Neuronal stem cell (in vitro differentiated cells): ENCODE data around the gene MYLK4. TPM values are rescaled to one million over a fixed set of nuclear protein-coding genes. Genes with fewer than 3 reads are reported as not detected.
A peak's percentile ranks its signal among the peaks of the same experiment; 100 is the strongest.

Experiments used
- DNase-seq: peaks from one replicate; pipeline ENCODE4 v3.0.0-alpha.2; 2013; ENCODE audit warnings: low spot score
- H2AFZ ChIP-seq: one replicate; pipeline ENCODE4 v1.6.1; 2013; ENCODE audit warnings: mild to moderate bottlenecking, low read length, inconsistent platforms
- H2AK5ac ChIP-seq: 2 replicates; pipeline ENCODE4 v1.6.1; 2013; ENCODE audit warnings: low read depth, mild to moderate bottlenecking, inconsistent platforms, low read length, moderate library complexity, mixed read lengths
- H2BK120ac ChIP-seq: 2 replicates; pipeline ENCODE4 v1.6.1; 2013; ENCODE audit warnings: low read depth, mild to moderate bottlenecking, inconsistent platforms, low read length, moderate library complexity, mixed read lengths
- H2BK12ac ChIP-seq: one replicate; pipeline ENCODE4 v1.6.1; 2013; ENCODE audit warnings: low read length, inconsistent platforms
- H2BK15ac ChIP-seq: 2 replicates; pipeline ENCODE4 v1.6.1; 2013; ENCODE audit warnings: mild to moderate bottlenecking, low read length, inconsistent platforms, mixed read lengths
- H2BK5ac ChIP-seq: one replicate; pipeline ENCODE4 v1.6.1; 2013; ENCODE audit warnings: inconsistent platforms, mild to moderate bottlenecking, low read length, moderate library complexity
- H3K14ac ChIP-seq: one replicate; pipeline ENCODE4 v1.6.1; 2013; ENCODE audit warnings: low read length, inconsistent platforms
- H3K18ac ChIP-seq: 2 replicates; pipeline ENCODE4 v1.6.1; 2013; ENCODE audit warnings: low read length, inconsistent platforms
- H3K23ac ChIP-seq: 2 replicates; pipeline ENCODE4 v1.6.1; 2013; ENCODE audit warnings: low read depth, mild to moderate bottlenecking, mixed read lengths, low read length, inconsistent platforms; ENCODE audit not compliant: poor library complexity
- H3K27ac ChIP-seq: replicated peaks from 3 replicates; pipeline ENCODE4 v1.5.1; 2013; ENCODE audit warnings: low read length, inconsistent platforms
- H3K27me3 ChIP-seq, 3 experiments: 2 replicates each; pipeline ENCODE4 v1.6.1; 2013; ENCODE audit warnings: low read length in 3 of 3, mild to moderate bottlenecking in 2 of 3, inconsistent platforms in 1 of 3, low read depth in 1 of 3, mixed read lengths in 1 of 3, moderate library complexity in 1 of 3; ENCODE audit not compliant: control insufficient read depth in 3 of 3, insufficient read depth in 3 of 3
- H3K36me3 ChIP-seq, 2 donors: replicated peaks in 1 of 2; 2 replicates each; pipeline ENCODE4 v1.6.1; 2013; ENCODE audit warnings: low read length in 2 of 2; ENCODE audit not compliant: control insufficient read depth in 2 of 2, insufficient read depth in 2 of 2
- H3K4ac ChIP-seq: 2 replicates; pipeline ENCODE4 v1.6.1; 2013; ENCODE audit warnings: inconsistent platforms, mild to moderate bottlenecking, low read length, moderate library complexity
- H3K4me1 ChIP-seq, 2 donors: 1 replicate in 1 of 2; 2 replicates in 1 of 2; pipeline ENCODE4 v1.6.1; 2013; ENCODE audit warnings: low read length in 2 of 2, low read depth in 1 of 2; ENCODE audit not compliant: control insufficient read depth in 2 of 2, insufficient read depth in 1 of 2
- H3K4me2 ChIP-seq: one replicate; pipeline ENCODE4 v1.6.1; 2013; ENCODE audit warnings: mild to moderate bottlenecking, low read length, inconsistent platforms; ENCODE audit not compliant: insufficient read depth, poor library complexity, severe bottlenecking
- H3K4me3 ChIP-seq, 2 donors: 2 replicates each; pipeline ENCODE4 v1.5.1; 2013; ENCODE audit warnings: low read length in 2 of 2, mild to moderate bottlenecking in 2 of 2, inconsistent platforms in 1 of 2, moderate library complexity in 1 of 2
- H3K79me1 ChIP-seq: one replicate; pipeline ENCODE4 v1.6.1; 2013; ENCODE audit warnings: low read depth, mild to moderate bottlenecking, inconsistent platforms, low read length, moderate library complexity
- H3K9ac ChIP-seq: one replicate; pipeline ENCODE4 v1.6.1; 2013; ENCODE audit warnings: mild to moderate bottlenecking, low read depth, low read length, inconsistent platforms; ENCODE audit not compliant: poor library complexity
- H3K9me3 ChIP-seq, 2 donors: replicated peaks in 1 of 2; 2 replicates each; pipeline versions ENCODE3 to v1.6.1; 2013; ENCODE audit warnings: low read length in 2 of 2, mild to moderate bottlenecking in 2 of 2, inconsistent platforms in 1 of 2, low read depth in 1 of 2, mixed read lengths in 1 of 2, moderate library complexity in 1 of 2; ENCODE audit not compliant: control insufficient read depth in 2 of 2, insufficient read depth in 1 of 2
- H4K8ac ChIP-seq: one replicate; pipeline ENCODE4 v1.6.1; 2013; ENCODE audit warnings: low read depth, mild to moderate bottlenecking, inconsistent platforms, low read length, moderate library complexity
- H4K91ac ChIP-seq: one replicate; pipeline ENCODE4 v1.6.1; 2013; ENCODE audit warnings: low read length, low read depth, mild to moderate bottlenecking, inconsistent platforms; ENCODE audit not compliant: poor library complexity
- WGBS, 2 donors: extraction: QIAGEN DNeasy Blood & Tissue Kit; methylation state at CpG; one replicate each; pipeline ENCODE4 v1.1.7; 2013; ENCODE audit warnings: missing lambda C conversion rate in 2 of 2, mixed read lengths in 1 of 2; ENCODE audit not compliant: insufficient read length in 2 of 2, insufficient replicate concordance in 1 of 2; ENCODE audit errors: extremely low coverage in 2 of 2; 5-methylcytosine and 5-hydroxymethylcytosine counted together
- polyA plus RNA-seq, 2 experiments: library from polyadenylated mRNA; stranded (reverse); fragments of 200-250 nt; gene quantifications; one replicate each; pipeline ENCODE4 v1.2.3, GENCODE V29; 2013

MYLK4 gene
- 0.07 TPM for polyA plus RNA-seq (2013, experiment 1 of 2)
- 0.08 TPM for polyA plus RNA-seq (2013, experiment 2 of 2)

DNA sequence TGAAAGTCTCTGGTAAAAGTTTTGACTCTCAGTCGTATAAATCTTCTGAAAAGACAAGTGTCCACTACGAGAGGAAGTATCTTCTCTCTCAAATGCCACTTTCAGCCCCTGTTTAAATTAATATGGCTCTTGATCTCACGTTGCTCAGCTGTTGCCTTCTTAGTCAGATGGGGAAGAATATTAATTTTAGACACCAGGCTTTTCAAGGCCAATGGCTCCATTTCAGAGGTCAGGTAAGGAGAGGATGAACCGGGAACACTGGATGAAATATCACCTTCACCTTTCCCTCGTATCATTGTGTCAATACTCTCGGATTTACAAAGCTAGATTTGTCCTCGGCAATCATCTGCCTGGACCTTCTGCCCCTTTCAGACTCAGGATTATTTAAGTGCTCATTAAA is at the start of gene MYLK4:
TSS of gene MYLK4 (minus strand) at position 91 of the 400 bp plus-strand sequence. CDS start 1,628 bp downstream, outside the sequence.
- H2BK5ac ChIP-seq = no peak within 1 kb of the TSS
- H3K9me3 ChIP-seq = peaks cover 0 to 4% of the 10 kb centered on the region in 2 donors
- no peak within 1 kb of the TSS for H2AK5ac ChIP-seq
- no peak within 1 kb of the TSS for H3K23ac ChIP-seq
- H2BK15ac ChIP-seq = no peak within 1 kb of the TSS
- no peak within 1 kb of the TSS for H3K18ac ChIP-seq
- WGBS, 2 donors = no CpG with 5 or more reads among the region's 7 CpGs
- no peak within 1 kb of the TSS for H3K9ac ChIP-seq
- H3K27me3 ChIP-seq = peaks cover 0 to 2% (median 0%) of the 10 kb centered on the region in 3 experiments
- no peaks in the 10 kb centered on the region for H3K79me1 ChIP-seq
- no peak within 1 kb of the TSS for H3K14ac ChIP-seq
- H3K36me3 ChIP-seq = no peaks in the 10 kb centered on the region
- no peak within 1 kb of the TSS for H3K27ac ChIP-seq
- H3K4ac ChIP-seq = no peak within 1 kb of the TSS
- no peak within 1 kb of the TSS for H4K91ac ChIP-seq
- peak within 1 kb of the TSS; percentile 31 for H2AFZ ChIP-seq
- no peak within 1 kb of the TSS for H3K4me3 ChIP-seq
- H4K8ac ChIP-seq = no peak within 1 kb of the TSS
- H2BK12ac ChIP-seq = no peak within 1 kb of the TSS
- no peak within 1 kb of the TSS for H3K4me2 ChIP-seq
- peaks cover 8 to 14% of the 10 kb centered on the region in 2 donors for H3K4me1 ChIP-seq
- DNase-seq = no peak
- H2BK120ac ChIP-seq = no peak within 1 kb of the TSS

GRCh38 chr6:2799936-2800527 is 49.3 kb upstream of the MYLK4 start:
- H3K18ac ChIP-seq = no peak overlapping the region

GRCh38 chr6:2798586-2799134 is 47.9 kb upstream of the MYLK4 start:
- H3K79me1 ChIP-seq = no peaks in the 10 kb centered on the region
- no peaks in the 10 kb centered on the region for H3K27me3 ChIP-seq
- no peak overlapping the region for H3K23ac ChIP-seq
- no peak overlapping the region for H3K4ac ChIP-seq
- DNase-seq = no peak
- H2AFZ ChIP-seq = no peak overlapping the region
- H3K9ac ChIP-seq = peak overlapping the region; percentile 70
- no peak overlapping the region for H3K4me3 ChIP-seq
- no peaks in the 10 kb centered on the region for H3K36me3 ChIP-seq
- no peak overlapping the region for H3K14ac ChIP-seq
- no peak overlapping the region for H4K91ac ChIP-seq
- WGBS, 2 donors = no CpG with 5 or more reads among the region's 11 CpGs
- no peak overlapping the region for H2BK12ac ChIP-seq
- H3K4me2 ChIP-seq = no peak overlapping the region
- H3K4me1 ChIP-seq = peaks cover 0 to 21% of the 10 kb centered on the region in 2 donors
- H2BK120ac ChIP-seq = peak overlapping the region; percentile 43
- peak overlapping the region; percentile 44 for H3K27ac ChIP-seq
- H2BK5ac ChIP-seq = no peak overlapping the region
- H3K18ac ChIP-seq = peak overlapping the region; percentile 92
- H3K9me3 ChIP-seq = no peaks in the 10 kb centered on the region
- no peak overlapping the region for H4K8ac ChIP-seq
- H2BK15ac ChIP-seq = peak overlapping the region; percentile 94
- no peak overlapping the region for H2AK5ac ChIP-seq

More at GRCh38 chr6:2799936-2800527, 49.3 kb upstream of the MYLK4 start:
- no peak for DNase-seq
- Histone ChIP-seq H2AK5ac (no peak overlapping the region), H3K27ac (no peak overlapping the region), H3K9ac (no peak overlapping the region), H4K8ac (no peak overlapping the region), H3K36me3 (no peaks in the 10 kb centered on the region), H4K91ac (no peak overlapping the region), H3K14ac (no peak overlapping the region), H3K23ac (no peak overlapping the region), H3K4ac (no peak overlapping the region), H3K27me3 (no peaks in the 10 kb centered on the region), H2BK15ac (no peak overlapping the region), H3K4me1 (peaks cover 0 to 22% of the 10 kb centered on the region in 2 donors), H2AFZ (no peak overlapping the region), H2BK12ac (no peak overlapping the region), H3K79me1 (no peaks in the 10 kb centered on the region), H3K4me2 (no peak overlapping the region), H2BK120ac (no peak overlapping the region), H3K4me3 (no peak overlapping the region), H3K9me3 (no peaks in the 10 kb centered on the region), H2BK5ac (no peak overlapping the region)
- no CpG with 5 or more reads among the region's 11 CpGs for WGBS, 2 donors

- no peak overlapping the region for H2AFZ ChIP-seq
- H3K4ac ChIP-seq = no peak overlapping the region
- no peak overlapping the region for H2BK15ac ChIP-seq
- no peak for DNase-seq
- H4K91ac ChIP-seq = no peak overlapping the region
- H2BK120ac ChIP-seq = no peak overlapping the region
- no CpG with 5 or more reads among the region's 3 CpGs for WGBS, 2 donors
- H3K4me3 ChIP-seq = no peak overlapping the region
- no peak overlapping the region for H2BK5ac ChIP-seq
- H3K4me2 ChIP-seq = no peak overlapping the region
- no peak overlapping the region for H3K27ac ChIP-seq
- no peak overlapping the region for H3K18ac ChIP-seq
- no peaks in the 10 kb centered on the region for H3K79me1 ChIP-seq
- peaks cover 0 to 21% of the 10 kb centered on the region in 2 donors for H3K4me1 ChIP-seq
- no peak overlapping the region for H3K14ac ChIP-seq
- no peaks in the 10 kb centered on the region for H3K36me3 ChIP-seq
- H2AK5ac ChIP-seq = no peak overlapping the region
- no peak overlapping the region for H4K8ac ChIP-seq
- H3K9me3 ChIP-seq = no peaks in the 10 kb centered on the region
- no peak overlapping the region for H3K23ac ChIP-seq
- no peaks in the 10 kb centered on the region for H3K27me3 ChIP-seq
- no peak overlapping the region for H3K9ac ChIP-seq
- H2BK12ac ChIP-seq = no peak overlapping the region
These were observed 46.9 kb upstream of the MYLK4 start for GRCh38 chr6:2797564-2798031.
